Osteocyte (in vitro differentiated cells): ENCODE data around the gene STXBP3. TPM values are rescaled to one million over a fixed set of nuclear protein-coding genes. Genes with fewer than 3 reads are reported as not detected.

ENCODE experiments used
- DNase-seq: peaks from one replicate; pipeline ENCODE4 v3.0.0; 2021; ENCODE audit warnings: mixed read lengths; ENCODE audit not compliant: unreplicated experiment; ENCODE audit errors: extremely low spot score
- H3K27ac Mint-ChIP-seq: one replicate; pipeline ENCODE4 v1.8.0; 2021; ENCODE audit warnings: mild to moderate bottlenecking, mixed read lengths; ENCODE audit not compliant: unreplicated experiment
- H3K27me3 Mint-ChIP-seq: one replicate; pipeline ENCODE4 v1.8.0; 2021; ENCODE audit warnings: mixed read lengths; ENCODE audit not compliant: unreplicated experiment
- H3K36me3 Mint-ChIP-seq: one replicate; pipeline ENCODE4 v1.8.0; 2021; ENCODE audit warnings: mixed read lengths; ENCODE audit not compliant: unreplicated experiment
- H3K4me1 Mint-ChIP-seq: one replicate; pipeline ENCODE4 v1.8.0; 2021; ENCODE audit warnings: mixed read lengths; ENCODE audit not compliant: unreplicated experiment
- H3K4me3 Mint-ChIP-seq: one replicate; pipeline ENCODE4 v1.8.0; 2021; ENCODE audit warnings: mild to moderate bottlenecking, moderate library complexity, mixed read lengths; ENCODE audit not compliant: unreplicated experiment
- H3K9me3 Mint-ChIP-seq: one replicate; pipeline ENCODE4 v1.8.0; 2021; ENCODE audit warnings: mixed read lengths; ENCODE audit not compliant: unreplicated experiment
- CTCF ChIP-seq: fragments of 200-600 bp; sonication (generic); IDR thresholded peaks from 2 replicates; pipeline ENCODE4 v1.5.0; 2021; ENCODE audit warnings: antibody characterized with exemption, mild to moderate bottlenecking, moderate library complexity
- total RNA-seq: library from RNA; stranded (reverse); gene quantifications from 2 replicates; pipeline ENCODE4 v1.2.1, GENCODE V29; 2021

STXBP3 gene
- total RNA-seq, 1 donor from 2014 or later = 54.7 TPM

DNA sequence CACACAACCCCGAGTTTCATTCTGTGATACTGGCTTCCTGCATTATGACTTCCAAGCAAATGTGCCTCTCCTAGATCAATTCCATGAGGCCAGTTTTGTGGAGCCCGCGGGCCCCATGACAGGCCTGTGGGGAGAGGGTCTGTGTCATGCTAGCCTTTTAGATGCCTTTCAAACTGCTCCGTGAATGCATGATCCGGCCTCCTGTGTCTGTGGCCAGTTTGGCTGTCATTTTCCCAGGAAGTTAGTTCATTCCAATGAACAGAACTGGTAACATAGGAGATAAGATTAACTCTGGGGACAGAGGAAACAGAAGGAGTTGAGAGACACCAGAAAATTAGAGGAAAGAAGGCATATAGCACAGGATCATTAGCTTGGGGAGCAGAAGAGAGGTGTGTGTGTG, 30.5 kb upstream of the STXBP3 start:
- Mint-ChIP-seq H3K27me3 (peaks cover 7% of the 10 kb centered on the region), H3K9me3 (no peaks in the 10 kb centered on the region)

DNA sequence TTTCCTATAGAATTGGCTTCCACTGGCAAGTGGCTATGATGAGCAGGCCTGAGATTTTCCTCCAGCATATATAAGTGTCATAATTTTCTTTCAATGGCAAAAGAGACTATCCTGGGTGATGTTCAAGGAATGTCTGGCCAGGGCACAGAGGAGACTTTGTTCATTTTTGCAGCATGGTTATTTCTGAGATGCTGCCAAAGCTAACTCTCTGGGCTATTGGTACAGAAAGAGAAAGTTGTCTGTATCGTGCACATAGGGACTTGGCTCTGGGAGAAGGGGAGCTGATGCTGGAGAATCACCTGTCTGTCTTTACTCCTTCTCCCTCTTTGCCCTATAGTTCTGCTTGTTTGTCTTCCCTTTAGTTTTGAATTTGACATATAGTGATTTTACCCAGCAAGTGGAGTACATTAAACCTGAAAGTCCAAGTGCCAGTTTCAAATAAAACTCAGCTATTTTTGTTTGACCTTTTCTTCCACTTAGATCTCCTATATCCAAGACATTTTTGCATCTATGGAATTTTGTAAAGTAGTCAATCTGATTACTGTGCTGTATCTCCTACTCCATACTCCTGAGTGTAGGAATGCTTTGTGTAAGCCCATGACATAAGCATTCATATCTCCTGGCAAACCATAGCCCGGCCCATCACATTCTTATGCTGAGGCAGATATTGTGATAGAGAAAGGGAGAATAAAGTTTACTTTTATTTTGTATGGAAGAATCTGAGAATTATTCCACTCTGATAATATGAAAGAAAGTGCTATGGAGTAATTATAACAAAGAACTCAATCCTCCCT, 29.8 kb upstream of the STXBP3 start:
- peaks cover 7% of the 10 kb centered on the region for H3K27me3 Mint-ChIP-seq
- no peak overlapping the region for H3K4me3 Mint-ChIP-seq
- no peak for DNase-seq
- no peaks in the 10 kb centered on the region for H3K9me3 Mint-ChIP-seq
- H3K36me3 Mint-ChIP-seq = no peaks in the 10 kb centered on the region
- H3K27ac Mint-ChIP-seq = no peak overlapping the region
- peaks cover 13% of the 10 kb centered on the region for H3K4me1 Mint-ChIP-seq
- no peak for TF ChIP-seq CTCF

More for the DNA sequence above, 30.5 kb upstream of the STXBP3 start:
- H3K4me1 Mint-ChIP-seq = peaks cover 13% of the 10 kb centered on the region
- TF ChIP-seq CTCF = no peak
- no peak overlapping the region for H3K4me3 Mint-ChIP-seq
- no peaks in the 10 kb centered on the region for H3K36me3 Mint-ChIP-seq
- no peak for DNase-seq
- H3K27ac Mint-ChIP-seq = no peak overlapping the region

GRCh38 chr1:108717774-108718316, 28.6 kb upstream of the STXBP3 start:
- Mint-ChIP-seq H3K27me3 (peaks cover 2% of the 10 kb centered on the region), H3K4me3 (no peak overlapping the region), H3K4me1 (peaks cover 13% of the 10 kb centered on the region), H3K36me3 (no peaks in the 10 kb centered on the region), H3K9me3 (no peaks in the 10 kb centered on the region), H3K27ac (no peak overlapping the region)
- no peak for DNase-seq
- TF ChIP-seq CTCF = no peak

DNA sequence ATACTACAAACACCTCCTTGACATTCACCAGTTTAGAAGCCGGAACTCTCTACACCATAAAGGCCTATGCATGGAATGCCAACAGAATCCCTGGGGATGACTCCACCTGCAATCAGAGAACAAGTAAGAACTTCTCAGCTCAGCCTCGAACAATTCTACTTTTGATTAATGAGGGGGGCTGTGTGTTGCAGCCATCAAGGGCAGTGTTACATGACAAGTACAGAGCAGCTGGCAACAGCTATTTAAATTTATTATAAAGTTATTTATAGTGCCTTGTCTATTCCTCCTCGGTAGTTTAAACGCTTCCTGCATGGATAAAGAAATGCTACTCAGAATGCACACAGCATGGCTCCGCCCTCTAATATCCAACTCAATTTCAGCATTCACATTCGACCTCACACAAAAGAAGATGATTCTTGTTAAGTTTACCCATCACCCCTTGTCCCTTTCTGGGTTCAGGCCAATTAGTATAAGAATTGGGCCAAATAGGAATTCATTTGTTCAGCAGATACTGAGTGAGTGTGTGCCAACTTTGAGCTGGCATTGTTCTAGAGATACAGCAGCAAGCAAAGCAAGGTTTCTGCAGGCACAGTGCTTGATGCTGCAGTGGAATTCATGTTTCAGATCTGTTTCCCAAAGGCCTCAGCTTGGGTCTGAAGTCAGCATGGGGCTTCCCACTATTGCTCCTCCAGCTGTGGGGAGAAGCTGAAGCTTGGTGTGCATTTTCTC, 27.4 kb upstream of the STXBP3 start:
- DNase-seq = no peak
- H3K9me3 Mint-ChIP-seq = no peaks in the 10 kb centered on the region
- no peaks in the 10 kb centered on the region for H3K27me3 Mint-ChIP-seq
- H3K4me1 Mint-ChIP-seq = peaks cover 13% of the 10 kb centered on the region
- H3K27ac Mint-ChIP-seq = peak overlapping the region; percentile 66
- TF ChIP-seq CTCF = no peak
- no peak overlapping the region for H3K4me3 Mint-ChIP-seq
- H3K36me3 Mint-ChIP-seq = no peaks in the 10 kb centered on the region
